Osteocyte (in vitro differentiated cells): ENCODE results near the gene AGTRAP. TPM values are rescaled to one million over a fixed set of nuclear protein-coding genes. Genes with fewer than 3 reads are reported as not detected.

Experiments used
- DNase-seq: peaks from one replicate; pipeline ENCODE4 v3.0.0; 2021; ENCODE audit warnings: mixed read lengths; ENCODE audit not compliant: unreplicated experiment; ENCODE audit errors: extremely low spot score
- H3K27ac Mint-ChIP-seq: one replicate; pipeline ENCODE4 v1.8.0; 2021; ENCODE audit warnings: mild to moderate bottlenecking, mixed read lengths; ENCODE audit not compliant: unreplicated experiment
- H3K27me3 Mint-ChIP-seq: one replicate; pipeline ENCODE4 v1.8.0; 2021; ENCODE audit warnings: mixed read lengths; ENCODE audit not compliant: unreplicated experiment
- H3K36me3 Mint-ChIP-seq: one replicate; pipeline ENCODE4 v1.8.0; 2021; ENCODE audit warnings: mixed read lengths; ENCODE audit not compliant: unreplicated experiment
- H3K4me1 Mint-ChIP-seq: one replicate; pipeline ENCODE4 v1.8.0; 2021; ENCODE audit warnings: mixed read lengths; ENCODE audit not compliant: unreplicated experiment
- H3K4me3 Mint-ChIP-seq: one replicate; pipeline ENCODE4 v1.8.0; 2021; ENCODE audit warnings: mild to moderate bottlenecking, moderate library complexity, mixed read lengths; ENCODE audit not compliant: unreplicated experiment
- H3K9me3 Mint-ChIP-seq: one replicate; pipeline ENCODE4 v1.8.0; 2021; ENCODE audit warnings: mixed read lengths; ENCODE audit not compliant: unreplicated experiment
- total RNA-seq: library from RNA; stranded (reverse); gene quantifications from 2 replicates; pipeline ENCODE4 v1.2.1, GENCODE V29; 2021
- TF ChIP-seq, protein P1 (sequence below): fragments of 200-600 bp; sonication (generic); IDR thresholded peaks from 2 replicates; pipeline ENCODE4 v1.5.0; 2021; ENCODE audit warnings: antibody characterized with exemption, mild to moderate bottlenecking, moderate library complexity

Gene AGTRAP
- total RNA-seq, 1 donor from 2014 or later = 25.4 TPM

DNA sequence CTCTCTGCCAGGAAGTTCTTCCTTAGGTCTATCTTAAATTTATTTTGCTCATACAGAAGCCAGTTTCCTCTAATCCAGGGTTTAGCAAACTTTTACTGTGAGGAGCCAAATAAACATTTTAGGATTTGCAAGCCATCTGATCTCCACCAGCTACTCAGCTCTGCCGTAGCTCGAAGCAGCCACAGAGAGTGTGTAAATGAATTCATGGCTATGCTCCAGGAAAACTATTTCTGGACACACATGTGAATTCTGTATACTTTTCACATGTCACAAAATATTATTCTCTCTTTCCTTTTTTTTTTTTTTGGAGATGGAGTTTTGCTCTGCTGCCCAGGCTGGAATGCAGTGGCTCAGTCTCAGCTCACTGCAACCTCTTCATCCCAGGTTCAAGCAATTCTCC is 13.4 kb upstream of the AGTRAP start:
- Mint-ChIP-seq H3K27ac (no peak overlapping the region), H3K9me3 (no peaks in the 10 kb centered on the region), H3K4me1 (peaks cover 4% of the 10 kb centered on the region), H3K4me3 (no peak overlapping the region), H3K36me3 (no peaks in the 10 kb centered on the region), H3K27me3 (peaks cover 12% of the 10 kb centered on the region)
- TF ChIP-seq, protein P1, sequence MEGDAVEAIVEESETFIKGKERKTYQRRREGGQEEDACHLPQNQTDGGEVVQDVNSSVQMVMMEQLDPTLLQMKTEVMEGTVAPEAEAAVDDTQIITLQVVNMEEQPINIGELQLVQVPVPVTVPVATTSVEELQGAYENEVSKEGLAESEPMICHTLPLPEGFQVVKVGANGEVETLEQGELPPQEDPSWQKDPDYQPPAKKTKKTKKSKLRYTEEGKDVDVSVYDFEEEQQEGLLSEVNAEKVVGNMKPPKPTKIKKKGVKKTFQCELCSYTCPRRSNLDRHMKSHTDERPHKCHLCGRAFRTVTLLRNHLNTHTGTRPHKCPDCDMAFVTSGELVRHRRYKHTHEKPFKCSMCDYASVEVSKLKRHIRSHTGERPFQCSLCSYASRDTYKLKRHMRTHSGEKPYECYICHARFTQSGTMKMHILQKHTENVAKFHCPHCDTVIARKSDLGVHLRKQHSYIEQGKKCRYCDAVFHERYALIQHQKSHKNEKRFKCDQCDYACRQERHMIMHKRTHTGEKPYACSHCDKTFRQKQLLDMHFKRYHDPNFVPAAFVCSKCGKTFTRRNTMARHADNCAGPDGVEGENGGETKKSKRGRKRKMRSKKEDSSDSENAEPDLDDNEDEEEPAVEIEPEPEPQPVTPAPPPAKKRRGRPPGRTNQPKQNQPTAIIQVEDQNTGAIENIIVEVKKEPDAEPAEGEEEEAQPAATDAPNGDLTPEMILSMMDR = no peak
- DNase-seq = no peak

DNA sequence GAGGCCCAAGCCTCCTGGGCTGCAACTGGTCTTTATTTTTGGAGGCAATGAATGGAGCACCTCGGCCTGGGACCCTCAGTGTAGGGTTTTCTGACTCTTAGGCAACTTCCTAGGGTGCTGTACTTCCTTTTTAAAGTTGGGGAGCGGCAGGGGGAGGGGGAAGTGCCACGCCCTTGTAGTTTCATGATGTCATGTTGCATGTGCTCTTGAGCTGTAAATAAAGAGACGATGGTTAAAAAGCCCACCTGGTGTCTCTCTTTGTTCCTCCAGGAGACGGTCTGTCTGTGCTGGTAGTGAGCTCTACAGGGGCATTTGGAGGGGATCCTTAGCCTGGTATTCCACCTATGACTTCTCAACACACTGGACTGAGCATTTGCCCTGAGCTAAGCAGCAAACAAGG is 10.3 kb upstream of the AGTRAP start:
- no peak for DNase-seq
- Mint-ChIP-seq H3K4me1 (peaks cover 4% of the 10 kb centered on the region), H3K27me3 (peaks cover 4% of the 10 kb centered on the region), H3K9me3 (no peaks in the 10 kb centered on the region), H3K36me3 (no peaks in the 10 kb centered on the region), H3K4me3 (no peak overlapping the region), H3K27ac (no peak overlapping the region)
- TF ChIP-seq, protein P1 = no peak

DNA sequence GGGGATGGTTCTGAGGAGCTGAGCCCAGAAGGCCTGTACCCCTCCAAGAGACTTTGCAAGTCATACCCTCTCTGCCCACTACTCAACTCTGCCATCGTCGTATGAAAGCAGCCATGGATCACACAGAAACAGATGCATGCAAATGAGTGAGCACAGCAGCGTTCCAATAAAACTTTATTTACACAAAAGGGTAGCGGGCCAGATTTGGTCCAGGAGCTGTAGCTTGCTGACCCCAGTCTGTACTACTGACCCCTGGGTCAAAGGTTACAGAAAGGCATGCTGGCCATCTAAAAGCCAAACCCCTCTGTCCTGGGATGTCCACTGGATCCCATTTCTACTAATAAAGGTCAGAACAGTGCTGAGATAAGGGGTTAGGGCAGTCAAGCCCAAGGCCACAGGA is 8.8 kb upstream of the AGTRAP start:
- Mint-ChIP-seq H3K36me3 (no peaks in the 10 kb centered on the region), H3K4me1 (peaks cover 11% of the 10 kb centered on the region), H3K27me3 (peaks cover 4% of the 10 kb centered on the region), H3K27ac (no peak overlapping the region), H3K4me3 (no peak overlapping the region), H3K9me3 (no peaks in the 10 kb centered on the region)
- no peak for DNase-seq
- TF ChIP-seq, protein P1 = no peak

GRCh38 chr1:11728126-11728806 is 7.7 kb upstream of the AGTRAP start:
- H3K36me3 Mint-ChIP-seq = no peaks in the 10 kb centered on the region
- TF ChIP-seq, protein P1 = no peak
- H3K4me1 Mint-ChIP-seq = peaks cover 12% of the 10 kb centered on the region
- peaks cover 4% of the 10 kb centered on the region for H3K27me3 Mint-ChIP-seq
- no peaks in the 10 kb centered on the region for H3K9me3 Mint-ChIP-seq
- no peak overlapping the region for H3K27ac Mint-ChIP-seq
- DNase-seq = no peak
- no peak overlapping the region for H3K4me3 Mint-ChIP-seq

GRCh38 chr1:11729155-11729497 is 6.8 kb upstream of the AGTRAP start:
- Mint-ChIP-seq H3K4me3 (no peak overlapping the region), H3K4me1 (peaks cover 12% of the 10 kb centered on the region), H3K27ac (no peak overlapping the region), H3K27me3 (peaks cover 4% of the 10 kb centered on the region), H3K9me3 (no peaks in the 10 kb centered on the region), H3K36me3 (no peaks in the 10 kb centered on the region)
- TF ChIP-seq, protein P1 = no peak
- no peak for DNase-seq
